Measurements from ENCODE around the gene ATAD3A.
"Not testable (repeated sequence)": the region's sequence is repeated elsewhere in the genome, so short reads cannot be mapped to it uniquely, and the experiment has no call there.

ATAD3A gene

DNA sequence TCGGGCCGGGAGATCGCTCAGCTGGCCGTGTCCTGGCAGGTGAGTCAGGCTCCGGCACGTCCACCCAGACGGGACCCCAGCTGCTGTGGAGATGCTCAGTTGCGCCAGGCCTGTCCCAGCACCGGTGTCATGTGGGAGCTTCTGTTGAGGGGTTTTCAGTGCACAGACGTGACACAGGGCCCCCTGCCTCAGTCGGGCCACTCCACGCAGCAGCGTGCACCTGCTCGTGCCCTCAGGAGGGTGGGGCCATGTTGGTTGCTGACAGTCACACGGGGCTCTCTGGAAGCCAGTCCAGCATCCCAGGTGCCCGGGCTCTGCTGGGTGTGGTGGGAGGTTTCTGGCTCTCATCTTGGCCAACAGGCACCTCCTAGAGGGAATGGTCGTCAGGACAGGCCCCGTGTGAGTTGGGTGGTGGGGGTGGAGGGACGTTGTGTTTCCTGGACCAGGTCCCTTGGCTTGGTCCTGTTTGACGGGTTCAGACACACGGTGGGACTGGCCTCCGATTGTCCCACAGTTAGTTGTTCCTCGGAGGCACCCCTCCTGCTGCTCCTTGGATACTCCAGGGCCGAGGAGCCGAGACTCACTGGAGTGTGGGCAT is 21.2 kb upstream of the ATAD3A start:
- DNase-seq, result no peak

DNA sequence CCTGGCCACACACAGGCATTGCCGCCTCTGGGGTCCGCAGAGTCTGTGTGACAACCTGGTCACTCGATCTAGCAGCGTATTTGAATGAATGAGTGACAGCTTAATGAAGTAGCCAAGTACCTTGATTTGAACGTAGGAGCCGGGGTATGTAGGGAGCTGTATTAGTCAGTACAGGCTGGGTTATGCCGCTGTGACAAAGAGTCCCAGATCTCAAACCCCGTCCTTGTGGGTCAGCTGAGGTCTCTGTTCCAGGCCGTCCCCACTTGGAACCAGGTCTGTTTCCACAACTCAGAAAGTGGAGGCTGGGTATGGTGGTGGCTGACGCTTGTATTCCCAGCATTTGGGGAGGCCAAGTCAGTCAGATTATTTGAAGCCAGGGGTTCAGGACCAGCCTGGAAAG is 20.4 kb upstream of the ATAD3A start:
- DNase-seq, result no peak

DNA sequence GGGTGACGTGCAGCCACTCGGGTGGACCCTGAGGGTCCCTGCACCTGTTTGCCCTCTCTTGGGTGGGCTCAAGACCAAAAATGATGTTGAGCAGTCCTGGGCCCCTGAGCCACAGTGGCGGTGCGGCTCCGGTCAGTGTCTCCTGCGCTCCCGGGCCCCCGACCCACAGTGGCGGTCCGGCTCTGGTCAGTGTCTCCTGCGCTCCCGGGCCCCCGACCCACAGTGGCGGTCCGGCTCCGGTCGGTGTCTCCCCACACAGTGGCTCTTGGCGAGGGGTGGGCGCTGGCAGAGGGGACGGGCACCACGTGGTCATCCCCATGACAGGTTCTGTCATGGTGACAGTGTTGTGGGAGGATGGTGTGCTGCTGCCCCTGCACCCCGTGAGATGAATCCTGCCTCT is 17.7 kb upstream of the ATAD3A start:
- DNase-seq, result not testable (repeated sequence)

GRCh38 chr1:1495461-1495975 is 16.4 kb upstream of the ATAD3A start:
- DNase-seq, result not testable (repeated sequence)

DNA sequence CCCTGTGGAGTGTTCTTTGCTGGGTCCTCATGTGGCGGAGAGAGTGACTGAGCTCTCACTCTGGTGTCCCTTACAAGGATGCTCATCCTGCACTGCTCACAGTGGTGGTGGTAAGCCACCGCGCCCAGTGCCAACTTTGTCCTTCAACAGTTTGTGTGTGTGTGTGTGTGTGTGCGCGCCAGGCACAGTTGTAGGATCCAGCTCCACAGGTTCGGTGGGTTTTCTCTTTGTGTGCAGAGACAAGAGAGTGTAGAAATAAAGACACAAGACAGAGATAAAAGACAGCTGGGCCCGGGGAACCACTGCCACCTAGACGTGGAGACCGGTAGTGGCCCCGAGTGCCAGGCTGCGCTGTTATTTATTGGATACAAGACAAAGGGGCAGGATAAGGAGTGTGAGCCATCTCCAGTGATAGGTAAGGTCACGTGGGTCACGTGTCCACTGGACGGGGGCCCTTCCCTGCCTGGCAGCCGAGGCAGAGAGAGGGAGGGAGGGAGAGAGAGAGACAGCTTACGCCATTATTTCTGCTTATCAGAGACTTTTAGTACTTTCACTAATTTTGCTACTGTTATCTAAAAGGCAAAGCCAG is 7.1 kb upstream of the ATAD3A start:
- DNase-seq, result not testable (repeated sequence)

DNA sequence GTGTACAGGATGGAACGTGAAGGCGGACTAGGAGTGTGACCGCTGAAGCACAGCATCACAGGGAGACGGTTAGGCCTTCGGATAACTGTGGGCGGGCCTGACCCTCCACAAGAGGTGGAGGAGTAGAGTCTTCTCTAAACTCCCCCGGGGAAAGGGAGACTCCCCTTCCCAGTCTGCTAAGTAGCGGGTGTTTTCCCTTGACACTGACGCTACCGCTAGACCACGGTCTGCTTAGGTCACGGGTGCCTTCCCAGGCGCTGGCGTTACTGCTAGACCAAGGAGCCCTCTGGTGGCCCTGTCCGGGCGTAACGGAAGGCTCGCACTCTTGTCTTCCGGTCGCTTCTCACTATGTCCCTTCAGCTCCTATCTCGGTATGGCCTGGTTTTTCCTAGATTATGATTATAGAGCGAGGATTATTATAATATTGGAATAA is 6.6 kb upstream of the ATAD3A start:
- not testable (repeated sequence) for DNase-seq

DNA sequence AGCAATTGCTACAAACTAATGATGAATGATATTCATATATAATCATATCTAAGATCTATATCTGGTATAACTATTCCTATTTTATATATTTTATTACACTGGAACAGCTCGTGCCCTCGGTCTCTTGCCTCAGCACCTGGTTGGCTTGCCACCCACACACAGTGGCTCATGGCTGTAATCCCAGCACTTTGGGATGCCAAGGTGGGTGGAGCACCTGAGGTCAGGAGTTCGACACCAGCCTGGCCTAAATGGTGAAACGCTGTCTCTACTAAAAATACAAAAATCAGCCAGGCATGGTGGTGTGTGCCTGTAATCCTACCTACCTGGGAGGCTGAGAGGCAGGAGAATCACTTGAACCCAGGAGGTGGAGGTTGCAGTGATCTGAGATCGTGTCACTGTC is 6.2 kb upstream of the ATAD3A start:
- DNase-seq, result not testable (repeated sequence)

DNA sequence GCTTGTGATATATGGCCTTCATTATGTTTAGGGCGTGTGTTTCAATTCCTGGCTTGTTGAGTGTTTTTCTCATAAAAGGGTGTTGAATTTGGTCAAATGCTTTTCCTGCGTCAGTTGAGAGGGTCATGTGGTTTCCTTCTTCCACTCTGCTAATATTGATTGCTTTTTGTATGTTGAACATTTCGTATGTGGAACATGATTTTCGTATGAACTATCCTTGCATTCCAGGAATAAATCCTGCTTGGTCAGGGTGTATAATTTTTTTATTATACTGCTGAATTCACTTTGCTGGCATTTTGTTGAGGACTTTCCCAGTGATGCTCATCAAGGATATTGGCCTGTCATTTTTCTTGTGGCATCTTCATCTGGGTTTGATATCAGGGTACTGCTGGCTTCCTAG is 4.7 kb upstream of the ATAD3A start:
- no peak for DNase-seq

DNA sequence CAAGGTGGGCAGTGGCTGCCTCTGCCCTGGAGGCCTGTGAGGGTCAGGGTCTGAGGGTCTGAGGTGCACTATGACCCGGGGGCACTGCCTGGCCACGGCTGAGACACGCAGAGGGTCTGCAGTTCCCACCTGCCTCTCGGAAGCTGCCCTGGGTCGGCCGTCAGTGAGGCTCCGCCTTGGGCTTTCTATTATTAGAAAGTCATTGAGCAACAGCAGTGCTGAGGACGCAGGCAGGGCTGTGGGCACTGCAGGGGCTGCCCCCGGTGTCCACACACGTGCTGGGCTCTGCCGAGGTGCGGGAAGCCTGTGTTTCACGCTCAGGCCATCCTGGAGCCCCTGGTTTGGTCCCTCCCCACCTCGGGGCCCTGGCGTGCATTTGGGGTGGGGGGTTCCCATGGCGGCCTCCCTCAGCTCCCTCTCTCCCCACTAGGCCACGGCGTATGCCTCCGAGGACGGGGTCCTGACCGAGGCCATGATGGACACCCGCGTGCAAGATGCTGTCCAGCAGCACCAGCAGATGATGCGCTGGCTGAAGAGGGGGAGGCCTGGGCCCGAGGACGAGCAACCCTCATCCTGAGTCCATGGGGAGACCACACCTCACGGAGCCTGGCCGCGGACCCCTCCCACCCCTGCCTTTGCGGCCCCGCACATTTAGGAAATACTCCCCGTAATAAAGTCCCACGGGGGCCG is 3.0 kb upstream of the ATAD3A start:
- not testable (repeated sequence) for DNase-seq

- not testable (repeated sequence) for DNase-seq
Measured at GRCh38 chr1:1509465-1509850, 2.5 kb upstream of the ATAD3A start.

DNA sequence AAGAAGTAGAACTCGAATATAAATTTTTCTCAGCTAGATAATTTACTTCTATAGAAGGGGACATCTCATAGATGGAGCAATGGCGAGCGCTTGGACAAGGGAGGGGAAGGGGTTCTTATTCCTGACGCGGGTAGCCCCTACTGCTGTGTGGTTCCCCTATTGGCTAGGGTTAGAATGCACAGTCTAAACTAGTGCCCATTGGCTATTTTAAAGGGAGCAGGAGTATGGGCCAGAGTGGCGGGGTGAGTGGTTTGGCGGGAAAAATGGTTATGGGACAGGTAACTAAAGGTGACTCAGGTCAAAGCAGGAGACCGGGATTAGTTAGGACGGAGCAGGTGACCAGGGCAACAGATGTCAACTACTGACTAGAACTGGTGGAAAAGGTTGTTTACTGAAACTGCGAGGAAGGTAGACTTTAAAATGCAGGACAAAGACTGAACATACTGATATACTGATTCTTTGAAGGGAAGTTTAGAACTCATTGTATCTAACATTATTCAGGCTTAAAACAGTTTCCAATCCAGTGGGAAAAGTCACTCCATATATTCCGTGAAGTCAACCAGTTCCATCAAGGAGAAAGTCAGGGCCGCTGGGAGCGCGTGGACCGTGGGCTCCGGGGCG is 940 bp upstream of the ATAD3A start:
- DNase-seq, result peak; percentile 34

- not testable (repeated sequence) for DNase-seq
Measured at GRCh38 chr1:1512425-1512824, 463 bp downstream of the ATAD3A start.

DNA sequence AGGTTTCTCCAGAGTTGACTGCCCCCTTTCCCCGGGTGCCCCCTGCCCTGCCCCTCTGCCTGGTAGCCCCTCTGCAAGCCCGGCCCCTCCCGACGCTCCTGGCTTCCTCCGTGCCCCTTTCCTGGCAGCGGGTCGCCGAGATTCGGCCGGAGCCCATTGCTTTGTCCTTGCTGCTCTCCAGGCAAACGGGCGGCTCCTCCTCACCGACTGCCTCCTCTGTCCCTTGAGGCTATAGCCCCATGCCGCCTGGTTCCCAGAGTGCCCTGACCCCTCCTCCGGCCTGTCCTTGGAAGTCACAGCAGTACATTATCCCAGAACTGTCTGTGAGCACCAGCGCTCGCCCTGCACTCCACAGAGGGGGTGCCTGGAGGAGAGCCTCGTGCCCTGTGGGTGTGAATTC is 1.7 kb downstream of the ATAD3A start:
- not testable (repeated sequence) for DNase-seq

DNA sequence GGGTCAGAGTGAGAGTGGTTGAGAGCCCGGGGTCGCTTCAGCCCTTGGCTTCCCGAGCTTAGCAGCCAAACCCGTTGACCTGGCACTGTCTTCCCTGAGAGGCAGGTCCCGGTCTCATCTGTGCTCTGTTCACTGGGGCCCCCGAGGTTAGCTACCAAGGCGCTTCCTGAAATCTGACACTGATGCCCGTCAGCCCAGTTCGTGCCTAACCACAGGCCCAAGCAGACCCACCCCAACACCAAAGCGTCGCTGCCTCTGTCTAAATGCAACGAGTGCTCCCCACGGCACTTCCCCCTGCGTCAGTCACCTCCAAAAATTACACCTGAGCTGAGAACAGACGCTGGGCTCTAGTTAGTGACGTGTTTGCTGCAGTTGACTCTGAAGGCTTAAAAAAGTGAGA is 2.4 kb downstream of the ATAD3A start:
- DNase-seq, result not testable (repeated sequence)

DNA sequence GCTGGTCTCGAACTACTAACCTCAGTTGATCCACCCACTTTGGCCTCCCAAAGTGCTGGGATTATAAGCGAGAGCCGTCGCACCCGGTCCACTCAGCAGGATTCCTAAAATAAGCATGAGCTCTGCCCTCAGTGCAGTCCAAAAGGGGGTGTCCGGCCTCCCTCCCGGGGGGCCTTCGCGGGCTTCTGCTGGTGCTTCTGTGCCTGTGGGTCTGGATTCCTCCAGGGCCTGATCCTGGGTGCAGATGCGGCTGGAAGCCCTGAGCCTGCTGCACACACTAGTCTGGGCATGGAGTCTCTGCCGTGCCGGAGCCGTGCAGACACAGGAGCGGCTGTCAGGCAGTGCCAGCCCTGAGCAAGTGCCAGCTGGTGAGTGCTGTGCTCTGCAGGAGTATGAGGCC is 5.0 kb downstream of the ATAD3A start:
- not testable (repeated sequence) for DNase-seq

DNA sequence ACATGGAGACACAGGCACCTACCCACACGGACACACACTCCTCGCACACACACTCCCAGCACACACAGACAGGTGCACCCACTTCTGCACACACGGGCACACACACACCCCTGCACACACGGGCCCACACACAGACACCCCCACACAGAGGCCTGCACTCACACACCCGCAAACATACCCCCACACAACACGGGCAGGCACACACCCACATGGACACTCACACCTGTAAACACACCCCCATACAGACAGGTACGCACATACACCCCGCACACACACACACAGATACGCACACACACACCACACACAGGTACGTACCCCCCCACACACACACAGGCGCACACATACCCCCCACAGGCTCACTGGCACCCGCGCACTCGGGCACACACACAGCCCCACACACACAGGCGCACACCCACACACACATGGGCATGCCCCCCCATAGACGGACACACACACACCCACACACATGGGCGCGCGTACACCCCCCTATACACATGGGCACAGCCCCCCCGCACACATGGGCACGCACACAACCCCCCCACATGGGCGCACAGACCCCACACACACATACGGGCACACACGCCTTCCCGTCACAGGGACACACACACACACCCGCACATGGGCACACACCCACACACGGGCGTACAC is 6.1 kb downstream of the ATAD3A start:
- DNase-seq, result no peak

DNA sequence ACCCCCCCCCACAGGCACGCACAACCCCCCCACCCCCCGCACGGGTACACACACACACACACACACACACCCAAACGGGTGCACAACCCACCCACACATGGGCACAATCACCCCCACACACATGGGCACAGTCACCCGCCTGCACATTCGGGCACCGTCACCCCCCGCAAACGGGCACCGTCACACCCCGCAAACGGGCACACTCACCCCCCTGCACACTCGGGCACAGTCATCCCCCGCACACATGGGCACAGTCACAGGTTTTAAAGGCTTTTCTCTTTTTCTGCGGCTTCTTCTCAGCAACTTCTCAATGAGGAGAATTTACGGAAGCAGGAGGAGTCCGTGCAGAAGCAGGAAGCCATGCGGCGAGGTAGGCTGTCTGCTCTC is 6.7 kb downstream of the ATAD3A start:
- DNase-seq, result not testable (repeated sequence)

DNA sequence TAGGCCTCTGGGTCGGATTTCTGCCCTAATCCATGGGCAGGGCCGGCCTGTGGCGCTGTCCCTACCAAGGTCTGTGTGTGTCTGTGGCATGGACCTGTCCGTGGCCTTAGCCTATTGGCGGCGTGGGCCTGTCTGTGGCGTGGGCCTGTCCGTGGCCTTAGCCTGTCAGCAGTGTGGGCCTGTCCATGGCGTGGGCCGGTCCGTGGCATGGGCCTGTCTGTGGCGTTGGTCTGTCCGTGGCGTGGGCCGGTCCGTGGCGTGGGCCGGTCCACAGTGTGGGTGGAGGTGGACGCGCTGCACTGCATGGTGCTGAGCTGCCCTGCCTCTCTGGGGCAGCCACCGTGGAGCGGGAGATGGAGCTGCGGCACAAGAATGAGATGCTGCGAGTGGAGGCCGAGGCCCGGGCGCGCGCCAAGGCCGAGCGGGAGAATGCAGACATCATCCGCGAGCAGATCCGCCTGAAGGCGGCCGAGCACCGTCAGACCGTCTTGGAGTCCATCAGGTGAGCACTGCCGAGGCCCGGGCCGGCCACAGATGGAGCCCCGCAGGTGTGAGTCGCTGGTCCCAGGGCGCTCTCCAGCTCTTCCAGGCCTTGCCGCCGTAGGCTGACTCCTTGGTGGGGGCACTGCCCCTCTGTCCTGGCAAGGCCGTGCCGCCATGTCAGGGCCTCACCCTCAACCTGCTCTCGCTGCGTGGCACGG is 8.0 kb downstream of the ATAD3A start:
- not testable (repeated sequence) for DNase-seq

GRCh38 chr1:1521331-1521730 is 9.4 kb downstream of the ATAD3A start:
- DNase-seq, result no peak

DNA sequence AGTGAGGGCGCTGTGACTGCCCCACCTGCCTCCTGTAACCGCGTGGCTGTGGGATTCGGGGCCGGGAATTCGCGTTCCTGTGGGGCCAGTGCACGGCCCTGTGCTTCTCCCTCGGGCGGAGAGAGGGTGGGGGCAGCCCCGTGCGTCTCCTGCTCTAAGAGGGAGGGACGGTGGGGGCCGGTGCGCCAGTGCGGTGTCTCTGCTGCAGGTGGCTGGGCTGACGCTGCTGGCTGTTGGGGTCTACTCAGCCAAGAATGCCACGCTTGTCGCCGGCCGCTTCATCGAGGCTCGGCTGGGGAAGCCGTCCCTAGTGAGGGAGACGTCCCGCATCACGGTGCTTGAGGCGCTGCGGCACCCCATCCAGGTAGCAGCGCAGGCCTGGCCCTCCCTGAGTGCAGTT is 10.6 kb downstream of the ATAD3A start:
- DNase-seq, result not testable (repeated sequence)

DNA sequence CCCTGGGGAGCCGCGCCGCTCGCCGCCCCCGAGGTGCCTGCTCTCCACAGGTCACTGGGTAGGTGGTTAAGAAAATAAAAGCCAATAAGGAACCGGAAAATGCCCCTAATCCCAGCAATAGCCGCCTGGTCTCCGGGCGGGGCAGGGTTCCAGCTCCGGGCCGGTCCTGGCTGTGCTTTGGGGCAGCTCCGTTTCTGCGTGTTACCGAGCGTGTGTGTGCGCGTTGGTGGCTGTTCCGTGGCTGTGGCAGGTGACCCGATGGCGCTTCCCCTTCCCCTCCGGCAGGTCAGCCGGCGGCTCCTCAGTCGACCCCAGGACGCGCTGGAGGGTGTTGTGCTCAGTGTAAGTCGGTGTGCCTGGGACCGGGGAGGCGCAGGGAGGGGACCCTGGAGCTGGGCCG is 11.3 kb downstream of the ATAD3A start:
- not testable (repeated sequence) for DNase-seq

- DNase-seq, result not testable (repeated sequence)
Measured at GRCh38 chr1:1523651-1524050, 11.7 kb downstream of the ATAD3A start.

Data from NCI-H1048 (cell line).